Tibial nerve (tissue), 4 donors: Measurements from ENCODE around the gene NT5C1A. TPM values are rescaled to one million over a fixed set of nuclear protein-coding genes. Genes with fewer than 3 reads are reported as not detected.

Experiments
- DNase-seq, 2 donors: peaks; one replicate each; pipeline ENCODE4 v3.0.0-alpha.2; 2019; ENCODE audit warnings: low spot score in 2 of 2
- H3K27ac ChIP-seq, 4 donors: fragments of 200-600 bp; sonication (generic) in 3 of 4; one replicate each; pipeline ENCODE4 v1.5.1; 2017 to 2019; ENCODE audit warnings: mild to moderate bottlenecking in 1 of 4
- H3K27me3 ChIP-seq, 2 donors: fragments of 200-600 bp; sonication (generic) in 1 of 2; one replicate each; pipeline versions ENCODE4 v1.5.1 to v1.6.0; 2017 to 2019
- H3K36me3 ChIP-seq, 3 donors: fragments of 200-600 bp; sonication (generic); one replicate each; pipeline ENCODE4 v1.5.1; 2018 to 2019
- H3K4me1 ChIP-seq, 4 donors: fragments of 200-600 bp; sonication (generic) in 3 of 4; one replicate each; pipeline ENCODE4 v1.5.1; 2017 to 2019
- H3K4me3 ChIP-seq, 4 donors: fragments of 200-600 bp; sonication (generic) in 3 of 4; one replicate each; pipeline ENCODE4 v1.5.1; 2017 to 2019; ENCODE audit warnings: mild to moderate bottlenecking in 1 of 4, moderate library complexity in 1 of 4
- H3K9me3 ChIP-seq, 4 donors: fragments of 200-600 bp; sonication (generic) in 3 of 4; one replicate each; pipeline ENCODE4 v1.5.1; 2017 to 2019
- CTCF ChIP-seq, 5 experiments: fragments of 200-600 bp in 3 of 5; fragments of 450-650 bp in 2 of 5; sonication (generic) in 3 of 5; IDR thresholded peaks; one replicate each; pipeline ENCODE4 v1.5.1; 2016 to 2019; ENCODE audit warnings: antibody characterized with exemption in 5 of 5, mild to moderate bottlenecking in 3 of 5, moderate library complexity in 2 of 5
- EP300 ChIP-seq, 2 donors: sonication (generic); formaldehyde crosslinking; IDR thresholded peaks; one replicate each; pipeline ENCODE4 v1.6.1; 2017; ENCODE audit warnings: antibody characterized with exemption in 2 of 2, mild to moderate bottlenecking in 1 of 2
- POLR2A ChIP-seq, 2 donors: fragments of 450-650 bp; IDR thresholded peaks; one replicate each; pipeline ENCODE4 v1.6.1; 2017; ENCODE audit warnings: antibody characterized with exemption in 2 of 2, mild to moderate bottlenecking in 2 of 2, moderate library complexity in 2 of 2
- WGBS, 2 donors: methylation state at CpG; one replicate each; pipeline ENCODE4 v1.1.5; 2018; 5-methylcytosine and 5-hydroxymethylcytosine counted together
- total RNA-seq, 4 donors: library from RNA; depleted of rRNA; stranded (reverse); fragments of >200 nt; gene quantifications; one replicate each; pipeline ENCODE4 v1.1.0, GENCODE V29; 2016

The NT5C1A gene
- total RNA-seq, 4 donors from 2014 or later = 2.2 TPM; not detected in 3

- 50 to 57% methylated on average over 7 of the region's 7 CpGs for WGBS, 2 donors
- TF ChIP-seq EP300 (IDR thresholded peaks at IDR 0.05) (peak in 1 of 2 donors; percentile 37), CTCF (IDR thresholded peaks at IDR 0.05) (no peak), POLR2A (IDR thresholded peaks at IDR 0.05) (no peak)
- peak in 1 of 2 donors; percentile 56 for DNase-seq
These were observed 17.6 kb downstream of the NT5C1A start for GRCh38 chr1:39654291-39654690.

GRCh38 chr1:39653546-39654031 lies 18.3 kb downstream of the NT5C1A start:
- no peaks in the 10 kb centered on the region for H3K36me3 ChIP-seq
- DNase-seq = peak; percentile 73 to 83
- H3K27ac ChIP-seq = peak overlapping the region in 1 of 4 donors; percentile 63
- H3K4me1 ChIP-seq = peaks cover 0 to 23% (median 3%) of the 10 kb centered on the region in 4 donors
- no peak overlapping the region for H3K4me3 ChIP-seq
- 5 to 7% methylated on average over 8 of the region's 8 CpGs for WGBS, 2 donors
- no peaks in the 10 kb centered on the region for H3K9me3 ChIP-seq
- no peaks in the 10 kb centered on the region for H3K27me3 ChIP-seq
- TF ChIP-seq CTCF (IDR thresholded peaks at IDR 0.05) = peak; percentile 87 to 92 (median 88)
- peak in 1 of 2 donors; percentile 44 for TF ChIP-seq EP300 (IDR thresholded peaks at IDR 0.05)
- no peak for TF ChIP-seq POLR2A (IDR thresholded peaks at IDR 0.05)

More at GRCh38 chr1:39654291-39654690, 17.6 kb downstream of the NT5C1A start:
- peaks cover 0 to 21% (median 3%) of the 10 kb centered on the region in 4 donors for H3K4me1 ChIP-seq
- H3K27me3 ChIP-seq = no peaks in the 10 kb centered on the region
- no peaks in the 10 kb centered on the region for H3K36me3 ChIP-seq
- no peak overlapping the region for H3K4me3 ChIP-seq
- no peaks in the 10 kb centered on the region for H3K9me3 ChIP-seq
- H3K27ac ChIP-seq = peak overlapping the region in 1 of 4 donors; percentile 63

GRCh38 chr1:39652554-39652953 lies 19.4 kb downstream of the NT5C1A start:
- H3K9me3 ChIP-seq = no peaks in the 10 kb centered on the region
- H3K27me3 ChIP-seq = no peaks in the 10 kb centered on the region
- TF ChIP-seq POLR2A (IDR thresholded peaks at IDR 0.05) (no peak), EP300 (IDR thresholded peaks at IDR 0.05) (no peak)
- no peak overlapping the region for H3K4me3 ChIP-seq
- WGBS, 2 donors = 65 to 73% methylated on average over 2 of the region's 2 CpGs
- peak overlapping the region in 2 of 4 donors; percentile 63 to 72 for H3K27ac ChIP-seq
- peaks cover 0 to 32% (median 6%) of the 10 kb centered on the region in 4 donors for H3K4me1 ChIP-seq
- no peak for DNase-seq
- no peaks in the 10 kb centered on the region for H3K36me3 ChIP-seq

- no peaks in the 10 kb centered on the region for H3K27me3 ChIP-seq
- WGBS, 2 donors = 52 to 64% methylated on average over 6 of the region's 6 CpGs
- H3K36me3 ChIP-seq = no peaks in the 10 kb centered on the region
- peak overlapping the region in 2 of 4 donors; percentile 63 to 72 for H3K27ac ChIP-seq
- peak in 1 of 2 donors; percentile 44 for DNase-seq
- H3K9me3 ChIP-seq = no peaks in the 10 kb centered on the region
- H3K4me3 ChIP-seq = no peak overlapping the region
- H3K4me1 ChIP-seq = peaks cover 0 to 37% (median 8%) of the 10 kb centered on the region in 4 donors
- no peak for TF ChIP-seq CTCF (IDR thresholded peaks at IDR 0.05)
- TF ChIP-seq EP300 (IDR thresholded peaks at IDR 0.05) = peak in 1 of 2 donors; percentile 32
- TF ChIP-seq POLR2A (IDR thresholded peaks at IDR 0.05) = no peak
These were observed 19.8 kb downstream of the NT5C1A start for GRCh38 chr1:39652105-39652504.

- H3K9me3 ChIP-seq = no peaks in the 10 kb centered on the region
- H3K27me3 ChIP-seq = no peaks in the 10 kb centered on the region
- H3K27ac ChIP-seq = peak overlapping the region in 1 of 4 donors; percentile 30
- DNase-seq = no peak
- TF ChIP-seq CTCF (IDR thresholded peaks at IDR 0.05) = no peak
- no peak for TF ChIP-seq EP300 (IDR thresholded peaks at IDR 0.05)
- TF ChIP-seq POLR2A (IDR thresholded peaks at IDR 0.05) = no peak
- H3K4me3 ChIP-seq = no peak overlapping the region
- 92 to 94% methylated on average over 1 of the region's 1 CpG for WGBS, 2 donors
- H3K36me3 ChIP-seq = no peaks in the 10 kb centered on the region
- peaks cover 0 to 52% (median 14%) of the 10 kb centered on the region in 4 donors for H3K4me1 ChIP-seq
These were observed 21.5 kb downstream of the NT5C1A start for GRCh38 chr1:39650431-39650830.
